Measurements from ENCODE around the gene RIPOR2.
"Not testable (repeated sequence)": the region's sequence is repeated elsewhere in the genome, so short reads cannot be mapped to it uniquely, and the experiment has no call there.

The RIPOR2 gene

GRCh38 chr6:24901698-24902328 is 33.9 kb downstream of the RIPOR2 start:
- no peak for DNase-seq

- no peak for DNase-seq
These were observed 34.7 kb downstream of the RIPOR2 start for GRCh38 chr6:24900917-24901697.

GRCh38 chr6:24899997-24900325 is 35.8 kb downstream of the RIPOR2 start:
- no peak for DNase-seq

- no peak for DNase-seq
These were observed 36.4 kb downstream of the RIPOR2 start for GRCh38 chr6:24899136-24899996.

GRCh38 chr6:24898676-24899075 is 37.1 kb downstream of the RIPOR2 start:
- DNase-seq = no peak

GRCh38 chr6:24897186-24897585 is 38.6 kb downstream of the RIPOR2 start:
- DNase-seq = no peak

- DNase-seq = no peak
These were observed 42.4 kb downstream of the RIPOR2 start for GRCh38 chr6:24893342-24893850.

- DNase-seq = no peak
These were observed 44.8 kb downstream of the RIPOR2 start for GRCh38 chr6:24891004-24891403.

GRCh38 chr6:24890471-24890870 is 45.3 kb downstream of the RIPOR2 start:
- no peak for DNase-seq

- DNase-seq = no peak
These were observed 46.9 kb downstream of the RIPOR2 start for GRCh38 chr6:24888715-24889370.

GRCh38 chr6:24887545-24888140 is 48.1 kb downstream of the RIPOR2 start:
- DNase-seq = no peak

- DNase-seq = peak; percentile 25
These were observed 52.1 kb downstream of the RIPOR2 start for GRCh38 chr6:24883618-24884017.

- DNase-seq = no peak
These were observed 52.8 kb downstream of the RIPOR2 start for GRCh38 chr6:24882835-24883555.

GRCh38 chr6:24882295-24882694 is 53.5 kb downstream of the RIPOR2 start:
- DNase-seq = no peak

- no peak for DNase-seq
These were observed 54.4 kb downstream of the RIPOR2 start for GRCh38 chr6:24881376-24881775.

- DNase-seq = no peak
These were observed 55.3 kb downstream of the RIPOR2 start for GRCh38 chr6:24880451-24880850.

GRCh38 chr6:24879351-24879750 is 56.4 kb downstream of the RIPOR2 start:
- DNase-seq = no peak

- not testable (repeated sequence) for DNase-seq
These were observed 58.0 kb downstream of the RIPOR2 start for GRCh38 chr6:24877747-24878146.

- DNase-seq = no peak
These were observed 59.0 kb downstream of the RIPOR2 start for GRCh38 chr6:24876499-24877465.

GRCh38 chr6:24875534-24875901 is 60.2 kb downstream of the RIPOR2 start:
- no peak for DNase-seq
